Tibial artery (tissue), 4 donors: ENCODE results near the gene WDR81.
A peak's percentile ranks its signal among the peaks of the same experiment; 100 is the strongest.
"Not testable (repeated sequence)": the region's sequence is repeated elsewhere in the genome, so short reads cannot be mapped to it uniquely, and the experiment has no call there.

Experiments
- DNase-seq, 2 donors: peaks; one replicate each; pipeline ENCODE4 v3.0.0-alpha.2; 2019
- H3K27ac ChIP-seq, 2 donors: fragments of 200-600 bp; sonication (generic) in 1 of 2; 1 replicate in 1 of 2; 2 replicates in 1 of 2; pipeline ENCODE4 v1.5.1; 2018 to 2019; ENCODE audit warnings: mild to moderate bottlenecking in 1 of 2
- H3K27me3 ChIP-seq, 2 donors: fragments of 200-600 bp; sonication (generic) in 1 of 2; one replicate each; pipeline versions ENCODE4 v1.5.1 to v1.6.0; 2016 to 2019
- H3K36me3 ChIP-seq, 3 donors: fragments of 200-600 bp; sonication (generic) in 2 of 3; one replicate each; pipeline ENCODE4 v1.5.1; 2016 to 2019; ENCODE audit warnings: mild to moderate bottlenecking in 2 of 3
- H3K4me1 ChIP-seq, 4 donors: fragments of 200-600 bp; sonication (generic) in 2 of 4; 1 replicate in 3 of 4; 2 replicates in 1 of 4; pipeline ENCODE4 v1.5.1; 2016 to 2019
- H3K4me3 ChIP-seq, 2 donors: fragments of 200-600 bp; sonication (generic) in 1 of 2; 1 replicate in 1 of 2; 2 replicates in 1 of 2; pipeline ENCODE4 v1.5.1; 2018 to 2019; ENCODE audit warnings: mild to moderate bottlenecking in 2 of 2
- H3K9me3 ChIP-seq, 3 donors: fragments of 200-600 bp; sonication (generic) in 1 of 3; one replicate each; pipeline ENCODE4 v1.5.1; 2016 to 2019
- CTCF ChIP-seq, 2 experiments: fragments of 200-600 bp in 1 of 2; fragments of 450-650 bp in 1 of 2; IDR thresholded peaks; one replicate each; pipeline ENCODE4 v1.5.1; 2017 to 2019; ENCODE audit warnings: antibody characterized with exemption in 2 of 2, mild to moderate bottlenecking in 1 of 2, moderate library complexity in 1 of 2
- intact Hi-C: fragments of 100-400 bp; cut with DNase I; formaldehyde crosslinking; loops from one replicate; pipeline ENCODE4 v1.15.0; 2023; ENCODE audit warnings: low total_unique reads

WDR81 gene

GRCh38 chr17:1724351-1724868 lies at the start of gene WDR81:
Gene WDR81 (plus strand): TSS chr17:1724704. CDS start chr17:1724960, 256 bp downstream.
- H3K27me3 ChIP-seq, result no peaks in the 10 kb centered on the region
- TF ChIP-seq CTCF (IDR thresholded peaks at IDR 0.05), result no peak
- peak; percentile 94 to 95 for DNase-seq
- intact Hi-C loops, result loop anchor here (2.0 to 10.0 kb wide), 2 partner anchors 56 to 110 kb away; partner anchors contain the start of gene RPA1
- peak within 1 kb of the TSS; percentile 75 to 85 for H3K4me3 ChIP-seq
- H3K27ac ChIP-seq, result peak within 1 kb of the TSS; percentile 78 to 86
- peaks cover 9 to 36% (median 34%) of the 10 kb centered on the region in 3 donors for H3K36me3 ChIP-seq
- H3K9me3 ChIP-seq, result no peaks in the 10 kb centered on the region
- peaks cover 0 to 42% (median 26%) of the 10 kb centered on the region in 4 donors for H3K4me1 ChIP-seq

- Histone ChIP-seq H3K9me3 (no peaks in the 10 kb centered on the region), H3K4me3 (no peak overlapping the region), H3K36me3 (peaks cover 99 to 100% (median 100%) of the 10 kb centered on the region in 3 donors), H3K27me3 (no peaks in the 10 kb centered on the region), H3K4me1 (peaks cover 0 to 3% (median 0%) of the 10 kb centered on the region in 4 donors), H3K27ac (no peak overlapping the region)
- no peak for TF ChIP-seq CTCF (IDR thresholded peaks at IDR 0.05)
- intact Hi-C loops, result no loop called here
- DNase-seq, result no peak
Measured at GRCh38 chr17:1676401-1676800, 48.1 kb upstream of the WDR81 start.

- no peak for TF ChIP-seq CTCF (IDR thresholded peaks at IDR 0.05)
- no peak for DNase-seq
- intact Hi-C loops, result no loop called here
- peaks cover 47 to 51% (median 50%) of the 10 kb centered on the region in 3 donors for H3K36me3 ChIP-seq
- H3K27me3 ChIP-seq, result no peaks in the 10 kb centered on the region
- H3K9me3 ChIP-seq, result no peaks in the 10 kb centered on the region
- H3K27ac ChIP-seq, result peak overlapping the region; percentile 90 to 93
- H3K4me1 ChIP-seq, result peaks cover 0 to 30% (median 22%) of the 10 kb centered on the region in 4 donors
- peak overlapping the region; percentile 82 to 91 for H3K4me3 ChIP-seq
Measured at GRCh38 chr17:1683459-1683858, 41.0 kb upstream of the WDR81 start.

- intact Hi-C loops, result no loop called here
- Histone ChIP-seq H3K27ac (peak within 1 kb of the TSS; percentile 90 to 93), H3K27me3 (no peaks in the 10 kb centered on the region), H3K36me3 (peaks cover 36 to 40% (median 38%) of the 10 kb centered on the region in 3 donors), H3K4me1 (peaks cover 0 to 30% (median 22%) of the 10 kb centered on the region in 4 donors), H3K4me3 (peak within 1 kb of the TSS; percentile 82 to 91), H3K9me3 (no peaks in the 10 kb centered on the region)
- peak; percentile 99 for DNase-seq
- TF ChIP-seq CTCF (IDR thresholded peaks at IDR 0.05), result no peak
Measured at GRCh38 chr17:1684378-1685189, 39.9 kb upstream of the WDR81 start, which contains the start of gene PRPF8. Gene PRPF8 (minus strand): TSS chr17:1684867. CDS start chr17:1684571, 296 bp downstream.

GRCh38 chr17:1686086-1686485 lies 38.4 kb upstream of the WDR81 start:
- Histone ChIP-seq H3K9me3 (no peaks in the 10 kb centered on the region), H3K27ac (no peak overlapping the region), H3K4me3 (no peak overlapping the region), H3K27me3 (no peaks in the 10 kb centered on the region), H3K36me3 (peaks cover 21 to 25% (median 23%) of the 10 kb centered on the region in 3 donors), H3K4me1 (peaks cover 0 to 29% (median 21%) of the 10 kb centered on the region in 4 donors)
- TF ChIP-seq CTCF (IDR thresholded peaks at IDR 0.05), result no peak
- intact Hi-C loops, result no loop called here
- no peak for DNase-seq

- H3K36me3 ChIP-seq, DNase-seq, H3K4me3 ChIP-seq, H3K9me3 ChIP-seq, H3K27ac ChIP-seq, H3K27me3 ChIP-seq, intact Hi-C loops: not testable (repeated sequence)
- peaks cover 0 to 13% (median 7%) of the 10 kb centered on the region in 4 donors for H3K4me1 ChIP-seq
Measured at GRCh38 chr17:1688405-1688804, 36.1 kb upstream of the WDR81 start.
